ENCODE results near the gene NAT16.

DNA sequence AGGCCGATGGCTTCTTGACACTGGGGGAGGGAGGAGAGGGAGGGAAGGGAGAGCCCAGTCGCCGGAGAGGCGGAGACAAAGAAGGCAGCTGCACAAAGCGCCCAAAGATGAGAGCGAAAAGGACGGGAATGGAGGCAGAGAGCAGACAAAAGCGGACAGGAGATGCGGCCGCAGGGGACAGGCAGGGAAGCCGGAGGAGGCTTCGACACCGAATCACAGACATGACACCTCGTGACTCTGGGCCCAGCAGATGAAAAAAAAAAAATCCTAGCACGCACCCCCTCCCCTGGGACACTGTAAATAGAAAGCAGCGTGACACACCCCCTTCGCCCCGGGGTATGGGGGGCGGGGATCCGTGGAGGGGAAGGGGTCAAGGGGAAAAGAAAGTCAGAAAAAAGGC, 976 bp downstream of the NAT16 start:
- TF ChIP-seq, protein P1, sequence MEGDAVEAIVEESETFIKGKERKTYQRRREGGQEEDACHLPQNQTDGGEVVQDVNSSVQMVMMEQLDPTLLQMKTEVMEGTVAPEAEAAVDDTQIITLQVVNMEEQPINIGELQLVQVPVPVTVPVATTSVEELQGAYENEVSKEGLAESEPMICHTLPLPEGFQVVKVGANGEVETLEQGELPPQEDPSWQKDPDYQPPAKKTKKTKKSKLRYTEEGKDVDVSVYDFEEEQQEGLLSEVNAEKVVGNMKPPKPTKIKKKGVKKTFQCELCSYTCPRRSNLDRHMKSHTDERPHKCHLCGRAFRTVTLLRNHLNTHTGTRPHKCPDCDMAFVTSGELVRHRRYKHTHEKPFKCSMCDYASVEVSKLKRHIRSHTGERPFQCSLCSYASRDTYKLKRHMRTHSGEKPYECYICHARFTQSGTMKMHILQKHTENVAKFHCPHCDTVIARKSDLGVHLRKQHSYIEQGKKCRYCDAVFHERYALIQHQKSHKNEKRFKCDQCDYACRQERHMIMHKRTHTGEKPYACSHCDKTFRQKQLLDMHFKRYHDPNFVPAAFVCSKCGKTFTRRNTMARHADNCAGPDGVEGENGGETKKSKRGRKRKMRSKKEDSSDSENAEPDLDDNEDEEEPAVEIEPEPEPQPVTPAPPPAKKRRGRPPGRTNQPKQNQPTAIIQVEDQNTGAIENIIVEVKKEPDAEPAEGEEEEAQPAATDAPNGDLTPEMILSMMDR (IDR thresholded peaks at IDR 0.05; ENCODE audit: low read depth, low read length), result no peak
- no peak for TF ChIP-seq EZH2phosphoT487 (IDR thresholded peaks at IDR 0.05; ENCODE audit: low read depth)

All from OCI-LY3 (cell line).